ENCODE data around the gene PKDCC. TPM values are rescaled to one million over a fixed set of nuclear protein-coding genes. Genes with fewer than 3 reads are reported as not detected.

Gene PKDCC
- total RNA-seq, 1 donor from 2014 or later = 8.5 TPM

- TF ChIP-seq CTCF (IDR thresholded peaks at IDR 0.05; ENCODE audit: insufficient read depth, low read length, poor library complexity, severe bottlenecking) = no peak
- no peak for DNase-seq (ENCODE audit: low read depth)
- Histone ChIP-seq H3K36me3 (ENCODE audit: control insufficient read depth, insufficient read depth, low read length) (no peaks in the 10 kb centered on the region), H3K4me3 (ENCODE audit: low read depth, low read length) (no peak overlapping the region), H3K27me3 (ENCODE audit: control insufficient read depth, insufficient read depth, low read length) (no peaks in the 10 kb centered on the region)
These were observed 18.6 kb upstream of the PKDCC start for GRCh38 chr2:42029171-42029570.

- Histone ChIP-seq H3K4me3 (ENCODE audit: low read depth, low read length) (no peak overlapping the region), H3K27me3 (ENCODE audit: control insufficient read depth, insufficient read depth, low read length) (no peaks in the 10 kb centered on the region), H3K36me3 (ENCODE audit: control insufficient read depth, insufficient read depth, low read length) (no peaks in the 10 kb centered on the region)
- no peak for DNase-seq (ENCODE audit: low read depth)
- TF ChIP-seq CTCF (IDR thresholded peaks at IDR 0.05; ENCODE audit: insufficient read depth, low read length, poor library complexity, severe bottlenecking) = no peak
These were observed 18.1 kb upstream of the PKDCC start for GRCh38 chr2:42029639-42030199.

GRCh38 chr2:42030200-42030759, 17.5 kb upstream of the PKDCC start:
- H3K4me3 ChIP-seq (ENCODE audit: low read depth, low read length) = no peak overlapping the region
- no peak for DNase-seq (ENCODE audit: low read depth)
- no peaks in the 10 kb centered on the region for H3K36me3 ChIP-seq (ENCODE audit: control insufficient read depth, insufficient read depth, low read length)
- TF ChIP-seq CTCF (IDR thresholded peaks at IDR 0.05; ENCODE audit: insufficient read depth, low read length, poor library complexity, severe bottlenecking) = no peak
- no peaks in the 10 kb centered on the region for H3K27me3 ChIP-seq (ENCODE audit: control insufficient read depth, insufficient read depth, low read length)

- H3K4me3 ChIP-seq (ENCODE audit: low read depth, low read length) = no peak overlapping the region
- TF ChIP-seq CTCF (IDR thresholded peaks at IDR 0.05; ENCODE audit: insufficient read depth, low read length, poor library complexity, severe bottlenecking) = no peak
- no peaks in the 10 kb centered on the region for H3K27me3 ChIP-seq (ENCODE audit: control insufficient read depth, insufficient read depth, low read length)
- no peak for DNase-seq (ENCODE audit: low read depth)
- H3K36me3 ChIP-seq (ENCODE audit: control insufficient read depth, insufficient read depth, low read length) = no peaks in the 10 kb centered on the region
These were observed 17.0 kb upstream of the PKDCC start for GRCh38 chr2:42030829-42031228.

GRCh38 chr2:42031281-42032223, 16.3 kb upstream of the PKDCC start:
- Histone ChIP-seq H3K27me3 (ENCODE audit: control insufficient read depth, insufficient read depth, low read length) (no peaks in the 10 kb centered on the region), H3K36me3 (ENCODE audit: control insufficient read depth, insufficient read depth, low read length) (no peaks in the 10 kb centered on the region), H3K4me3 (ENCODE audit: low read depth, low read length) (no peak overlapping the region)
- no peak for DNase-seq (ENCODE audit: low read depth)
- no peak for TF ChIP-seq CTCF (IDR thresholded peaks at IDR 0.05; ENCODE audit: insufficient read depth, low read length, poor library complexity, severe bottlenecking)
